Caco-2 (cell line): ENCODE data around the gene RIMS4. TPM values are rescaled to one million over a fixed set of nuclear protein-coding genes. Genes with fewer than 3 reads are reported as not detected.
A peak's percentile ranks its signal among the peaks of the same experiment; 100 is the strongest.

Experiments
- BruUV-seq: library from RNA; stranded (reverse); fragments of 400-500 nt; replicated peaks from 2 replicates; lab custom pipeline; 2021; lab: Mats Ljungman, UMichigan
- CTCF ChIA-PET: fragments of 300-600 bp; sonication (Branson Sonifier 250); formaldehyde crosslinking; loops from one replicate; lab custom pipeline; 2022; ENCODE audit warnings: antibody characterized with exemption; lab: Charles Lee
- POLR2A ChIA-PET: fragments of 300-600 bp; sonication (Branson Sonifier 250); formaldehyde crosslinking; loops from one replicate; lab custom pipeline; 2022; ENCODE audit warnings: antibody characterized with exemption; lab: Charles Lee
- DNase-seq, 2 experiments: peaks; one replicate each; pipeline versions ENCODE4 v3.0.0 to v3.0.0-alpha.2; 2020 to 2022
- H3K27me3 ChIP-seq: replicated peaks from 2 replicates; pipeline ENCODE4 v1.6.0; 2011; ENCODE audit warnings: low read length; ENCODE audit not compliant: control insufficient read depth, insufficient read depth
- H3K36me3 ChIP-seq: 2 replicates; pipeline ENCODE4 v1.5.1; 2011; ENCODE audit warnings: low read length; ENCODE audit not compliant: control insufficient read depth, insufficient read depth
- H3K4me1 ChIP-seq: fragments of 250-450 bp; sonication (Bioruptor Pico); 2 replicates; pipeline ENCODE4 v1.5.1; 2020; ENCODE audit warnings: mild to moderate bottlenecking
- H3K4me3 ChIP-seq: 2 replicates; pipeline ENCODE4 v1.5.1; 2011; ENCODE audit warnings: low read depth, mild to moderate bottlenecking, control low read depth, low read length
- H3K9me3 ChIP-seq: fragments of 250-450 bp; sonication (Bioruptor Pico); 2 replicates; pipeline ENCODE4 v1.5.1; 2020; ENCODE audit warnings: mild to moderate bottlenecking, moderate library complexity
- H3K27ac Mint-ChIP-seq: one replicate; pipeline ENCODE4 v1.8.0; 2022; ENCODE audit warnings: mixed read lengths; ENCODE audit not compliant: unreplicated experiment
- H3K27me3 Mint-ChIP-seq: one replicate; pipeline ENCODE4 v1.8.0; 2022; ENCODE audit warnings: mixed read lengths; ENCODE audit not compliant: insufficient read depth, unreplicated experiment
- H3K36me3 Mint-ChIP-seq: one replicate; pipeline ENCODE4 v1.8.0; 2022; ENCODE audit warnings: mild to moderate bottlenecking, mixed read lengths; ENCODE audit not compliant: insufficient read depth, unreplicated experiment
- H3K4me1 Mint-ChIP-seq: one replicate; pipeline ENCODE4 v1.8.0; 2022; ENCODE audit warnings: low read depth, mixed read lengths; ENCODE audit not compliant: unreplicated experiment
- H3K4me3 Mint-ChIP-seq: one replicate; pipeline ENCODE4 v1.8.0; 2022; ENCODE audit warnings: mild to moderate bottlenecking, moderate library complexity, mixed read lengths; ENCODE audit not compliant: unreplicated experiment
- H3K9me3 Mint-ChIP-seq: one replicate; pipeline ENCODE4 v1.8.0; 2022; ENCODE audit warnings: mixed read lengths; ENCODE audit not compliant: unreplicated experiment
- CTCF ChIP-seq, 2 experiments: fragments of 200-600 bp in 1 of 2; IDR thresholded peaks; 1 replicate in 1 of 2; 2 replicates in 1 of 2; pipeline versions ENCODE4 v1.5.1 to v1.8.0; 2011 to 2022; ENCODE audit warnings: antibody characterized with exemption in 1 of 2, control low read depth in 1 of 2, inconsistent platforms in 1 of 2, low read depth in 1 of 2, low read length in 1 of 2, mild to moderate bottlenecking in 1 of 2, moderate library complexity in 1 of 2; ENCODE audit not compliant: insufficient read depth in 1 of 2, severe bottlenecking in 1 of 2, unreplicated experiment in 1 of 2
- intact Hi-C: fragments of 100-400 bp; cut with micrococcal nuclease; formaldehyde crosslinking; loops from one replicate; pipeline ENCODE4 v1.10.0; 2022; ENCODE audit not compliant: unreplicated experiment
- total RNA-seq: library from RNA; stranded (reverse); gene quantifications from 2 replicates; pipeline ENCODE4 v1.2.3, GENCODE V29; 2022

The RIMS4 gene
- total RNA-seq, 1 experiment from 2014 or later, result 9.0 TPM

GRCh38 chr20:44850837-44851236 lies 40.5 kb upstream of the RIMS4 start:
- Mint-ChIP-seq H3K9me3 (peaks cover 12% of the 10 kb centered on the region), H3K36me3 (no peaks in the 10 kb centered on the region), H3K27ac (no peak overlapping the region), H3K4me1 (peaks cover 41% of the 10 kb centered on the region), H3K4me3 (no peak overlapping the region), H3K27me3 (no peaks in the 10 kb centered on the region)
- no peak for TF ChIP-seq CTCF (IDR thresholded peaks at IDR 0.05; ENCODE audit: insufficient read depth in 1 of 2, low read depth in 1 of 2, low read length in 1 of 2, severe bottlenecking in 1 of 2, unreplicated experiment in 1 of 2)
- ChIA-PET CTCF (interaction anchor here (1.2 to 1.5 kb wide), 2 partner anchors 65 to 103 kb away, joined by 5 to 6 read pairs; no protein-coding TSS in a partner anchor), POLR2A (no interaction called here)
- no peaks in the 10 kb centered on the region; the same call in 1 of the 2 replicates for H3K9me3 ChIP-seq
- DNase-seq, result no peak
- BruUV-seq, result no TSS peak
- no peaks in the 10 kb centered on the region for H3K36me3 ChIP-seq
- no peaks in the 10 kb centered on the region for H3K27me3 ChIP-seq
- intact Hi-C loops, result no loop called here
- H3K4me1 ChIP-seq, result peaks cover 26% of the 10 kb centered on the region
- no peak overlapping the region for H3K4me3 ChIP-seq

- no peaks in the 10 kb centered on the region for H3K27me3 ChIP-seq
- no peak overlapping the region for H3K4me3 ChIP-seq
- H3K4me1 ChIP-seq, result peaks cover 25% of the 10 kb centered on the region
- ChIA-PET CTCF (interaction anchor here (1.2 to 1.5 kb wide), 2 partner anchors 65 to 103 kb away, joined by 5 to 6 read pairs; no protein-coding TSS in a partner anchor), POLR2A (no interaction called here)
- BruUV-seq, result no TSS peak
- H3K36me3 ChIP-seq, result no peaks in the 10 kb centered on the region
- H3K9me3 ChIP-seq, result no peaks in the 10 kb centered on the region; the same call in 1 of the 2 replicates
- intact Hi-C loops, result no loop called here
- Mint-ChIP-seq H3K27me3 (no peaks in the 10 kb centered on the region), H3K4me1 (peaks cover 37% of the 10 kb centered on the region), H3K36me3 (no peaks in the 10 kb centered on the region), H3K9me3 (peaks cover 6% of the 10 kb centered on the region), H3K4me3 (no peak overlapping the region), H3K27ac (no peak overlapping the region)
- DNase-seq, result no peak
- TF ChIP-seq CTCF (IDR thresholded peaks at IDR 0.05; ENCODE audit: insufficient read depth in 1 of 2, low read depth in 1 of 2, low read length in 1 of 2, severe bottlenecking in 1 of 2, unreplicated experiment in 1 of 2), result no peak
These were observed 39.9 kb upstream of the RIMS4 start for GRCh38 chr20:44850272-44850671.

GRCh38 chr20:44849703-44850102 lies 39.4 kb upstream of the RIMS4 start:
- Histone ChIP-seq H3K9me3 (no peaks in the 10 kb centered on the region; the same call in 1 of the 2 replicates), H3K27me3 (no peaks in the 10 kb centered on the region), H3K4me1 (peaks cover 25% of the 10 kb centered on the region), H3K4me3 (no peak overlapping the region), H3K36me3 (no peaks in the 10 kb centered on the region)
- ChIA-PET CTCF (interaction anchor here (1.2 to 1.5 kb wide), 2 partner anchors 64 to 102 kb away, joined by 5 to 6 read pairs; no protein-coding TSS in a partner anchor), POLR2A (no interaction called here)
- Mint-ChIP-seq H3K27me3 (no peaks in the 10 kb centered on the region), H3K36me3 (no peaks in the 10 kb centered on the region), H3K27ac (no peak overlapping the region), H3K9me3 (peaks cover under 1% of the 10 kb centered on the region), H3K4me1 (peaks cover 32% of the 10 kb centered on the region), H3K4me3 (no peak overlapping the region)
- BruUV-seq, result no TSS peak
- intact Hi-C loops, result loop anchor here (5.0 kb wide), 1 partner anchor 37 kb away; the partner anchor contains the start of gene RIMS4
- peak; percentile 18 to 43 for TF ChIP-seq CTCF (IDR thresholded peaks at IDR 0.05; ENCODE audit: insufficient read depth in 1 of 2, low read depth in 1 of 2, low read length in 1 of 2, severe bottlenecking in 1 of 2, unreplicated experiment in 1 of 2)
- no peak for DNase-seq
